SK-N-SH treated with all-trans-retinoic acid at 6 μM for 48 hours (cell line): ENCODE data around the gene DPEP1.

Experiments used
- ATAC-seq: fragments of 200-7000 bp; cut with Tn5 transposase; 3 replicates; pipeline ENCODE4 v1.9.1; 2020; ENCODE audit warnings: mild to moderate bottlenecking, moderate library complexity
- ARNTL ChIP-seq: fragments of 450-650 bp; formaldehyde crosslinking; IDR thresholded peaks from 2 replicates; pipeline ENCODE4 v1.5.0; 2020; ENCODE audit warnings: low read depth, mild to moderate bottlenecking, moderate library complexity, borderline replicate concordance
- BACH2 ChIP-seq: fragments of 250-450 bp; sonication (Bioruptor Pico); IDR thresholded peaks from 2 replicates; pipeline ENCODE4 v1.9.0; 2021; ENCODE audit warnings: mild to moderate bottlenecking, borderline replicate concordance
- CSDC2 ChIP-seq: fragments of 250-450 bp; sonication (Bioruptor Pico); IDR thresholded peaks from 2 replicates; pipeline ENCODE4 v1.5.0; 2020; ENCODE audit warnings: mild to moderate bottlenecking, moderate library complexity
- CSRNP3 ChIP-seq: fragments of 250-450 bp; sonication (Bioruptor Pico); IDR thresholded peaks from 2 replicates; pipeline ENCODE4 v1.5.1; 2021; ENCODE audit warnings: mild to moderate bottlenecking, moderate library complexity
- ESRRG ChIP-seq: fragments of 250-450 bp; sonication (Bioruptor Pico); IDR thresholded peaks from 2 replicates; pipeline ENCODE4 v1.6.1; 2021; ENCODE audit warnings: mild to moderate bottlenecking
- GLIS3 ChIP-seq: fragments of 250-450 bp; sonication (Bioruptor Pico); IDR thresholded peaks from 2 replicates; pipeline ENCODE4 v1.5.0; 2020; ENCODE audit warnings: mild to moderate bottlenecking, moderate library complexity
- ISL1 ChIP-seq: fragments of 250-450 bp; sonication (Bioruptor Pico); IDR thresholded peaks from 2 replicates; pipeline ENCODE4 v2.1.2; 2022; ENCODE audit warnings: mild to moderate bottlenecking, moderate library complexity
- OSR1 ChIP-seq: fragments of 250-450 bp; sonication (Bioruptor Pico); IDR thresholded peaks from 2 replicates; pipeline ENCODE4 v1.8.0; 2022; ENCODE audit warnings: moderate library complexity, mild to moderate bottlenecking, inconsistent platforms
- PATZ1 ChIP-seq: fragments of 250-450 bp; sonication (Bioruptor Pico); IDR thresholded peaks from 2 replicates; pipeline ENCODE4 v1.8.0; 2020; ENCODE audit warnings: mild to moderate bottlenecking, moderate library complexity, borderline replicate concordance
- POU6F1 ChIP-seq: fragments of 250-450 bp; sonication (Bioruptor Pico); IDR thresholded peaks from 2 replicates; pipeline ENCODE4 v1.8.0; 2021; ENCODE audit warnings: low read depth, mild to moderate bottlenecking, moderate library complexity, borderline replicate concordance
- PPARA ChIP-seq: fragments of 250-450 bp; sonication (Bioruptor Pico); IDR thresholded peaks from 2 replicates; pipeline ENCODE4 v1.5.0; 2020; ENCODE audit warnings: mild to moderate bottlenecking, borderline replicate concordance
- RARB ChIP-seq: fragments of 250-450 bp; sonication (Bioruptor Pico); IDR thresholded peaks from 2 replicates; pipeline ENCODE4 v1.8.0; 2021; ENCODE audit warnings: mild to moderate bottlenecking, moderate library complexity
- SNAI2 ChIP-seq: fragments of 250-450 bp; sonication (Bioruptor Pico); IDR thresholded peaks from 2 replicates; pipeline ENCODE4 v1.5.0; 2020; ENCODE audit warnings: mild to moderate bottlenecking, moderate library complexity
- TCF4 ChIP-seq: fragments of 250-450 bp; sonication (Bioruptor Pico); IDR thresholded peaks from 2 replicates; pipeline ENCODE4 v1.8.0; 2021; ENCODE audit warnings: mild to moderate bottlenecking, moderate library complexity, borderline replicate concordance
- TOX ChIP-seq: fragments of 250-450 bp; sonication (Bioruptor Pico); IDR thresholded peaks from 2 replicates; pipeline ENCODE4 v1.8.0; 2021; ENCODE audit warnings: mild to moderate bottlenecking, moderate library complexity, borderline replicate concordance
- TSHZ2 ChIP-seq: fragments of 250-450 bp; sonication (Bioruptor Pico); IDR thresholded peaks from 2 replicates; pipeline ENCODE4 v1.5.0; 2020; ENCODE audit warnings: mild to moderate bottlenecking, moderate library complexity
- ZC3H10 ChIP-seq: fragments of 250-450 bp; sonication (Bioruptor Pico); IDR thresholded peaks from 2 replicates; pipeline ENCODE4 v1.5.1; 2021; ENCODE audit warnings: mild to moderate bottlenecking, moderate library complexity
- ZFP3 ChIP-seq: fragments of 250-450 bp; sonication (Bioruptor Pico); IDR thresholded peaks from 2 replicates; pipeline ENCODE4 v1.5.0; 2020; ENCODE audit warnings: mild to moderate bottlenecking, moderate library complexity
- ZFP30 ChIP-seq: fragments of 450-650 bp; formaldehyde crosslinking; IDR thresholded peaks from 2 replicates; pipeline ENCODE4 v1.5.0; 2022; ENCODE audit warnings: mild to moderate bottlenecking, moderate library complexity
- ZNF565 ChIP-seq: fragments of 450-650 bp; formaldehyde crosslinking; conservative IDR thresholded peaks from 2 replicates; pipeline ENCODE4 v1.5.0; 2020; ENCODE audit warnings: low read depth, mild to moderate bottlenecking, moderate library complexity
- ZNF70 ChIP-seq: fragments of 450-650 bp; formaldehyde crosslinking; IDR thresholded peaks from 2 replicates; pipeline ENCODE4 v1.5.0; 2020; ENCODE audit warnings: mild to moderate bottlenecking, moderate library complexity
- ZNF8 ChIP-seq: fragments of 450-650 bp; formaldehyde crosslinking; IDR thresholded peaks from 2 replicates; pipeline ENCODE4 v1.5.0; 2020; ENCODE audit warnings: mild to moderate bottlenecking, moderate library complexity

The DPEP1 gene

GRCh38 chr16:89610108-89610453, 3.4 kb upstream of the DPEP1 start:
- ATAC-seq: no peak
- TF ChIP-seq ESRRG (CRISPR knock-in tag): no peak
- no peak for TF ChIP-seq ZNF8 (CRISPR knock-in tag)
- no peak for TF ChIP-seq TCF4 (CRISPR knock-in tag)
- TF ChIP-seq BACH2: no peak
- no peak for TF ChIP-seq ZFP30 (CRISPR knock-in tag)
- TF ChIP-seq TSHZ2 (CRISPR knock-in tag): no peak
- TF ChIP-seq CSDC2: no peak
- TF ChIP-seq OSR1 (CRISPR knock-in tag): no peak
- TF ChIP-seq ZNF565 (CRISPR knock-in tag): no peak
- TF ChIP-seq RARB: no peak
- no peak for TF ChIP-seq TOX (CRISPR knock-in tag)
- no peak for TF ChIP-seq ZC3H10 (CRISPR knock-in tag)
- TF ChIP-seq ISL1 (CRISPR knock-in tag): no peak
- no peak for TF ChIP-seq ZNF70 (CRISPR knock-in tag)
- TF ChIP-seq GLIS3 (CRISPR knock-in tag): no peak

- no peak for ATAC-seq
- no peak for TF ChIP-seq RARB
- no peak for TF ChIP-seq ZNF8 (CRISPR knock-in tag)
- no peak for TF ChIP-seq PPARA (CRISPR knock-in tag)
- TF ChIP-seq ZFP3 (CRISPR knock-in tag): no peak
- TF ChIP-seq ISL1 (CRISPR knock-in tag): no peak
- TF ChIP-seq BACH2: no peak
- no peak for TF ChIP-seq ESRRG (CRISPR knock-in tag)
- no peak for TF ChIP-seq ZNF565 (CRISPR knock-in tag)
- no peak for TF ChIP-seq PATZ1 (CRISPR knock-in tag)
- TF ChIP-seq TSHZ2 (CRISPR knock-in tag): no peak
- TF ChIP-seq ZFP30 (CRISPR knock-in tag): no peak
- TF ChIP-seq TCF4 (CRISPR knock-in tag): no peak
- no peak for TF ChIP-seq TOX (CRISPR knock-in tag)
- TF ChIP-seq SNAI2: no peak
- no peak for TF ChIP-seq GLIS3 (CRISPR knock-in tag)
- TF ChIP-seq CSRNP3 (CRISPR knock-in tag): no peak
- no peak for TF ChIP-seq ZC3H10 (CRISPR knock-in tag)
- TF ChIP-seq CSDC2: no peak
- TF ChIP-seq, all 23 proteins: peak for 0
These were observed 851 bp upstream of the DPEP1 start for GRCh38 chr16:89612415-89613166.

- ATAC-seq: no peak
- TF ChIP-seq ZFP30 (CRISPR knock-in tag) (no peak), RARB (no peak), POU6F1 (no peak), PATZ1 (CRISPR knock-in tag) (no peak), BACH2 (no peak), GLIS3 (CRISPR knock-in tag) (no peak), ZNF70 (CRISPR knock-in tag) (no peak), TOX (CRISPR knock-in tag) (no peak), ZFP3 (CRISPR knock-in tag) (no peak), SNAI2 (no peak), ARNTL (CRISPR knock-in tag) (no peak), PPARA (CRISPR knock-in tag) (no peak), ZC3H10 (CRISPR knock-in tag) (no peak), ZNF565 (CRISPR knock-in tag) (no peak)
These were observed 565 bp downstream of the DPEP1 start for GRCh38 chr16:89613954-89614459.
